ENCODE measurements around the gene C5orf34.
"Not testable (repeated sequence)": the region's sequence is repeated elsewhere in the genome, so short reads cannot be mapped to it uniquely, and the experiment has no call there.

Gene C5orf34

GRCh38 chr5:43469671-43470391, 45.1 kb downstream of the C5orf34 start:
- DNase-seq (ENCODE audit: low read depth): no peak
- no peak overlapping the region for H3K4me3 ChIP-seq (ENCODE audit: control insufficient read depth, low read depth, low read length)
- TF ChIP-seq CTCF (IDR thresholded peaks at IDR 0.05; ENCODE audit: control insufficient read depth, insufficient read depth, low read depth, low read length, missing control alignments): no peak

DNA sequence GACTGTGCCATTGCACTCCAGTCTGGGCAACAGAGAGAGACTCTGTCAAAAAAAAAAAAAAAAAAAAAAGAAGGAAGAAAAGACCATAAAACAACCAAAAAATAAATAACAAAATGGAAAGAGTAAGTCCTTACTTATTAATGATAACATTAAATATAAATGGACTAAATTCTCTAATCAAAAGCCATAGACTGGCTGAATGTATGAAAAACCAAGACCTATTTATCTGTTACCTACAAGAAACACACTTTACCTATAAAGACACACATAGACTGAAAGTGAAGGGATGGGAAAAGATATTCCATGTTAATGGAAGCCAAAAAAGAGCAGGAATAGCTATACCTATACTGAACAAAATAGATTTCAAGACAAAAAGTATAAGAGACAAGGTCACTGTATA, 47.8 kb downstream of the C5orf34 start:
- DNase-seq (ENCODE audit: low read depth): no peak
- no peak for TF ChIP-seq CTCF (IDR thresholded peaks at IDR 0.05; ENCODE audit: control insufficient read depth, insufficient read depth, low read depth, low read length, missing control alignments)
- H3K4me3 ChIP-seq (ENCODE audit: control insufficient read depth, low read depth, low read length): no peak overlapping the region

DNA sequence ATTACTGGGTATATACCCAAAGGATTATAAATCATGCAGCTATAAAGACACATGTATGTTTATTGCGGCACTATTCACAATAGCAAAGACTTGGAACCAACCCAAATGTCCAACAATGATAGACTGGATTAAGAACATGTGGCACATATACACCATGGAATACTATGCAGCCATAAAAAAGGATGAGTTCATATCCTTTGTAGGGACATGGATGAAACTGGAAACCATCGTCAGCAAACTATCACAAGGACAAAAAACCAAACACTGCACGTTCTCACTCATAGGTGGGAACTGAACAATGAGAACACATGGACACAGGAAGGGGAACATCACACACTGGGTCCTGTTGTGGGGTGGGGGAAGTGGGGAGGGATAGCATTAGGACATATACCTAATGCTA, 49.5 kb downstream of the C5orf34 start:
- DNase-seq (ENCODE audit: low read depth); H3K4me3 ChIP-seq (ENCODE audit: control insufficient read depth, low read depth, low read length): not testable (repeated sequence)

- DNase-seq (ENCODE audit: low read depth): no peak
- no peak for TF ChIP-seq CTCF (IDR thresholded peaks at IDR 0.05; ENCODE audit: control insufficient read depth, insufficient read depth, low read depth, low read length, missing control alignments)
- no peak overlapping the region for H3K4me3 ChIP-seq (ENCODE audit: control insufficient read depth, low read depth, low read length)
These were observed 53.9 kb downstream of the C5orf34 start for GRCh38 chr5:43461066-43461465.

- no peak for DNase-seq (ENCODE audit: low read depth)
- no peak overlapping the region for H3K4me3 ChIP-seq (ENCODE audit: control insufficient read depth, low read depth, low read length)
- TF ChIP-seq CTCF (IDR thresholded peaks at IDR 0.05; ENCODE audit: control insufficient read depth, insufficient read depth, low read depth, low read length, missing control alignments): no peak
These were observed 58.4 kb downstream of the C5orf34 start for GRCh38 chr5:43456556-43456955.

- DNase-seq (ENCODE audit: low read depth); H3K4me3 ChIP-seq (ENCODE audit: control insufficient read depth, low read depth, low read length): not testable (repeated sequence)
These were observed 73.4 kb downstream of the C5orf34 start for GRCh38 chr5:43441575-43441974.

- no peak for TF ChIP-seq CTCF (IDR thresholded peaks at IDR 0.05; ENCODE audit: control insufficient read depth, insufficient read depth, low read depth, low read length, missing control alignments)
- no peak overlapping the region for H3K4me3 ChIP-seq (ENCODE audit: control insufficient read depth, low read depth, low read length)
- no peak for DNase-seq (ENCODE audit: low read depth)
These were observed 77.8 kb downstream of the C5orf34 start for GRCh38 chr5:43437062-43437660.
